HG02610 (cell line): ENCODE data around the gene PDE2A.

Experiments
- ATAC-seq: cut with Tn5 transposase; IDR thresholded peaks from one replicate; pipeline ENCODE4 v1.9.1; 2021; ENCODE audit warnings: mild to moderate bottlenecking, moderate library complexity; ENCODE audit not compliant: unreplicated experiment

Gene PDE2A

GRCh38 chr11:72665911-72666472 is 8.2 kb downstream of the PDE2A start:
- ATAC-seq: no peak

- ATAC-seq: no peak
Observed at GRCh38 chr11:72662036-72662435, 12.2 kb downstream of the PDE2A start.

- ATAC-seq: no peak
Observed at GRCh38 chr11:72661486-72661885, 12.7 kb downstream of the PDE2A start.

GRCh38 chr11:72658989-72659640 is 15.1 kb downstream of the PDE2A start:
- no peak for ATAC-seq

GRCh38 chr11:72657411-72658100 is 16.7 kb downstream of the PDE2A start:
- no peak for ATAC-seq

GRCh38 chr11:72655896-72656464 is 18.2 kb downstream of the PDE2A start:
- no peak for ATAC-seq

- ATAC-seq: no peak
Observed at GRCh38 chr11:72655014-72655413, 19.2 kb downstream of the PDE2A start.

GRCh38 chr11:72653649-72654048 is 20.6 kb downstream of the PDE2A start:
- no peak for ATAC-seq

GRCh38 chr11:72652873-72653630 is 21.2 kb downstream of the PDE2A start:
- ATAC-seq: no peak

- ATAC-seq: no peak
Observed at GRCh38 chr11:72652133-72652532, 22.1 kb downstream of the PDE2A start.

- ATAC-seq: no peak
Observed at GRCh38 chr11:72649215-72649976, 24.8 kb downstream of the PDE2A start.

- no peak for ATAC-seq
Observed at GRCh38 chr11:72648384-72649136, 25.7 kb downstream of the PDE2A start.

GRCh38 chr11:72647882-72648281 is 26.3 kb downstream of the PDE2A start:
- no peak for ATAC-seq

GRCh38 chr11:72646472-72646871 is 27.8 kb downstream of the PDE2A start:
- no peak for ATAC-seq

GRCh38 chr11:72646024-72646423 is 28.2 kb downstream of the PDE2A start:
- no peak for ATAC-seq

- no peak for ATAC-seq
Observed at GRCh38 chr11:72643547-72643946, 30.7 kb downstream of the PDE2A start.

GRCh38 chr11:72642884-72643522 is 31.2 kb downstream of the PDE2A start:
- no peak for ATAC-seq

GRCh38 chr11:72642043-72642883 is 32.0 kb downstream of the PDE2A start:
- ATAC-seq: no peak
